GM10248 (cell line): ENCODE results near the gene MFSD6.

Experiments used
- CTCF ChIA-PET: fragments of 300-600 bp; sonication (Branson Sonifier 250); formaldehyde crosslinking; extraction: SDS; loops from one replicate; lab custom pipeline; 2021; ENCODE audit warnings: antibody characterized with exemption; lab: Yijun Ruan, JAX
- POLR2A ChIA-PET: fragments of 350-650 bp; sonication (Branson Sonifier 250); formaldehyde crosslinking; extraction: SDS; loops from one replicate; lab custom pipeline; 2020; ENCODE audit warnings: antibody characterized with exemption; lab: Yijun Ruan, JAX
- DNase-seq: peaks from one replicate; pipeline ENCODE4 v3.0.0; 2012; ENCODE audit errors: extremely low spot score
- CTCF ChIP-seq: IDR thresholded peaks from 2 replicates; pipeline ENCODE4 v1.5.1; 2012; ENCODE audit warnings: mild to moderate bottlenecking, low read depth; ENCODE audit errors: extremely low read depth, missing control alignments, control extremely low read depth

Gene MFSD6

GRCh38 chr2:190478572-190479195, 70.5 kb downstream of the MFSD6 start:
- CTCF ChIA-PET, result interaction anchor here (0.8 to 1.3 kb wide), 7 partner anchors 12 to 264 kb away, joined by 3 to 5 read pairs (median 3); no protein-coding TSS in a partner anchor
- TF ChIP-seq CTCF, result no peak
- no peak for DNase-seq
- POLR2A ChIA-PET, result no interaction called here

GRCh38 chr2:190481339-190481738, 73.2 kb downstream of the MFSD6 start:
- POLR2A ChIA-PET, result interaction anchor here (1.4 kb wide), 1 partner anchor 21 kb away, joined by 3 read pairs; no protein-coding TSS in a partner anchor
- DNase-seq, result no peak
- TF ChIP-seq CTCF, result no peak
- CTCF ChIA-PET, result interaction anchor here (0.7 to 2.2 kb wide), 9 partner anchors 9 to 99 kb away, joined by 3 to 8 read pairs (median 4); no protein-coding TSS in a partner anchor

GRCh38 chr2:190482451-190482850, 74.3 kb downstream of the MFSD6 start:
- CTCF ChIA-PET, result interaction anchor here (2.2 kb wide), 1 partner anchor 100 kb away, joined by 5 read pairs; no protein-coding TSS in a partner anchor
- DNase-seq, result no peak
- POLR2A ChIA-PET, result no interaction called here
- TF ChIP-seq CTCF, result no peak

GRCh38 chr2:190486037-190486623, 78.0 kb downstream of the MFSD6 start:
- CTCF ChIA-PET, result no interaction called here
- POLR2A ChIA-PET, result no interaction called here
- TF ChIP-seq CTCF, result no peak
- no peak for DNase-seq

GRCh38 chr2:190488516-190489233, 80.5 kb downstream of the MFSD6 start:
- TF ChIP-seq CTCF, result no peak
- ChIA-PET POLR2A (no interaction called here), CTCF (interaction anchor here (2.0 kb wide), 1 partner anchor 12 kb away, joined by 5 read pairs; no protein-coding TSS in a partner anchor)
- DNase-seq, result no peak

- no peak for TF ChIP-seq CTCF
- DNase-seq, result no peak
- POLR2A ChIA-PET, result no interaction called here
- CTCF ChIA-PET, result interaction anchor here (0.7 to 2.0 kb wide), 2 partner anchors 9 to 11 kb away, joined by 3 to 5 read pairs; no protein-coding TSS in a partner anchor
These were observed 81.3 kb downstream of the MFSD6 start for GRCh38 chr2:190489475-190489874.
